T-cell (primary cell): ENCODE results near the gene DPP10. TPM values are rescaled to one million over a fixed set of nuclear protein-coding genes. Genes with fewer than 3 reads are reported as not detected.

Experiments
- ATAC-seq, 4 experiments: fragments of 200-7000 bp in 3 of 4; fragments of 150-1000 bp in 1 of 4; cut with Tn5 transposase; replicated peaks in 1 of 4; 1 replicate in 3 of 4; 2 replicates in 1 of 4; pipeline ENCODE4 v1.10.0; 2021; ENCODE audit warnings: moderate library complexity in 3 of 4, mild to moderate bottlenecking in 2 of 4, moderate number of reproducible peaks in 1 of 4
- CTCF ChIA-PET, 2 donors: fragments of 300-600 bp; sonication (Branson Sonifier 250); formaldehyde crosslinking; loops; one replicate each; lab custom pipeline; 2022; ENCODE audit warnings: antibody characterized with exemption in 2 of 2; lab: Charles Lee
- POLR2A ChIA-PET, 2 donors: fragments of 300-600 bp; sonication (Branson Sonifier 250); formaldehyde crosslinking; loops; one replicate each; lab custom pipeline; 2022; ENCODE audit warnings: antibody characterized with exemption in 2 of 2; lab: Charles Lee
- DNase-seq, 35 experiments: peaks; one replicate each; pipeline versions ENCODE4 v3.0.0 to v3.0.0-alpha.2; 2013 to 2023
- H3K27ac ChIP-seq: one replicate; pipeline ENCODE4 v1.5.1; 2013; ENCODE audit warnings: low read length
- H3K27me3 ChIP-seq, 2 experiments: replicated peaks in 1 of 2; 1 replicate in 1 of 2; 2 replicates in 1 of 2; pipeline versions ENCODE4 v1.6.1 to v1.7.0; 2013; ENCODE audit warnings: low read length in 1 of 2, mixed read lengths in 1 of 2; ENCODE audit not compliant: control insufficient read depth in 2 of 2, insufficient read depth in 2 of 2; ENCODE audit errors: extremely low read depth in 1 of 2
- H3K36me3 ChIP-seq, 2 donors: 1 replicate in 1 of 2; 2 replicates in 1 of 2; pipeline versions ENCODE4 v1.6.1 to v1.7.0; 2013; ENCODE audit warnings: low read length in 1 of 2; ENCODE audit not compliant: control insufficient read depth in 2 of 2, insufficient read depth in 1 of 2; ENCODE audit errors: extremely low read depth in 1 of 2
- H3K4me1 ChIP-seq, 2 experiments: 1 replicate in 1 of 2; 2 replicates in 1 of 2; pipeline versions ENCODE4 v1.6.1 to v1.7.0; 2013; ENCODE audit warnings: low read length in 2 of 2, mixed read lengths in 1 of 2; ENCODE audit not compliant: insufficient read depth in 2 of 2, control insufficient read depth in 1 of 2; ENCODE audit errors: extremely low read depth in 1 of 2
- H3K4me3 ChIP-seq, 2 donors: 1 replicate in 1 of 2; 2 replicates in 1 of 2; pipeline versions ENCODE4 v1.5.1 to v1.7.0; 2013; ENCODE audit warnings: mild to moderate bottlenecking in 2 of 2, low read length in 1 of 2, moderate library complexity in 1 of 2; ENCODE audit not compliant: control insufficient read depth in 1 of 2; ENCODE audit errors: extremely low read depth in 1 of 2
- H3K9me3 ChIP-seq: 2 replicates; pipeline ENCODE4 v1.7.0; 2013
- H3K27ac Mint-ChIP-seq, 2 donors: one replicate each; pipeline ENCODE4 v1.8.0; 2020 to 2021; ENCODE audit warnings: mild to moderate bottlenecking in 2 of 2, mixed read lengths in 2 of 2
- H3K27me3 Mint-ChIP-seq, 2 donors: one replicate each; pipeline ENCODE4 v1.8.0; 2021 to 2022; ENCODE audit warnings: mixed read lengths in 2 of 2
- H3K36me3 Mint-ChIP-seq: one replicate; pipeline ENCODE4 v1.8.0; 2021; ENCODE audit warnings: mixed read lengths
- H3K4me1 Mint-ChIP-seq, 3 donors: one replicate each; pipeline ENCODE4 v1.8.0; 2020 to 2022; ENCODE audit warnings: mixed read lengths in 3 of 3, mild to moderate bottlenecking in 1 of 3
- H3K4me3 Mint-ChIP-seq, 3 donors: one replicate each; pipeline ENCODE4 v1.8.0; 2020 to 2022; ENCODE audit warnings: mild to moderate bottlenecking in 3 of 3, mixed read lengths in 3 of 3, moderate library complexity in 3 of 3
- H3K9me3 Mint-ChIP-seq, 3 donors: one replicate each; pipeline ENCODE4 v1.8.0; 2020 to 2022; ENCODE audit warnings: mixed read lengths in 3 of 3
- WGBS: methylation state at CpG from one replicate; pipeline ENCODE4 v1.1.5; 2013; ENCODE audit warnings: missing lambda C conversion rate; ENCODE audit not compliant: insufficient coverage; 5-methylcytosine and 5-hydroxymethylcytosine counted together
- total RNA-seq, 35 experiments: library from RNA in 6 of 35; stranded (reverse) in 6 of 35; fragments of 120-200 nt in 1 of 35; gene quantifications; one replicate each; pipeline versions ENCODE4 v1.2.1 to v1.2.4 and lab custom pipeline; 2013 to 2026

DPP10 gene
- total RNA-seq, 5 donors from 2014 or later (not counting 1 experiment from before 2014, with no cell fraction given): not detected

- Histone ChIP-seq H3K9me3 (no peaks in the 10 kb centered on the region), H3K27ac (no peak overlapping the region), H3K4me1 (no peaks in the 10 kb centered on the region), H3K36me3 (no peaks in the 10 kb centered on the region), H3K4me3 (no peak overlapping the region), H3K27me3 (no peaks in the 10 kb centered on the region)
- CTCF ChIA-PET: no interaction called here
- Mint-ChIP-seq H3K27me3 (no peaks in the 10 kb centered on the region), H3K4me3 (no peak overlapping the region), H3K9me3 (no peaks in the 10 kb centered on the region), H3K27ac (no peak overlapping the region), H3K36me3 (no peaks in the 10 kb centered on the region), H3K4me1 (no peaks in the 10 kb centered on the region)
- no CpG with 5 or more reads among the region's 1 CpG for WGBS
- DNase-seq: no peak
- ATAC-seq: no peak
- POLR2A ChIA-PET: no interaction called here
Measured at GRCh38 chr2:114495046-114495445, 52.6 kb downstream of the DPP10 start.

GRCh38 chr2:114496959-114497358 is 54.5 kb downstream of the DPP10 start:
- H3K9me3 Mint-ChIP-seq: no peaks in the 10 kb centered on the region
- WGBS: no CpG with 5 or more reads among the region's 12 CpGs
- Histone ChIP-seq H3K36me3 (no peaks in the 10 kb centered on the region), H3K27ac (no peak overlapping the region), H3K4me1 (no peaks in the 10 kb centered on the region), H3K27me3 (no peaks in the 10 kb centered on the region), H3K9me3 (no peaks in the 10 kb centered on the region), H3K4me3 (no peak overlapping the region)
- DNase-seq (no peak), ATAC-seq (no peak)
- H3K27ac Mint-ChIP-seq: no peak overlapping the region
- H3K27me3 Mint-ChIP-seq: no peaks in the 10 kb centered on the region
- H3K4me3 Mint-ChIP-seq: no peak overlapping the region
- no peaks in the 10 kb centered on the region for H3K4me1 Mint-ChIP-seq
- no peaks in the 10 kb centered on the region for H3K36me3 Mint-ChIP-seq
- ChIA-PET CTCF (no interaction called here), POLR2A (no interaction called here)

DNA sequence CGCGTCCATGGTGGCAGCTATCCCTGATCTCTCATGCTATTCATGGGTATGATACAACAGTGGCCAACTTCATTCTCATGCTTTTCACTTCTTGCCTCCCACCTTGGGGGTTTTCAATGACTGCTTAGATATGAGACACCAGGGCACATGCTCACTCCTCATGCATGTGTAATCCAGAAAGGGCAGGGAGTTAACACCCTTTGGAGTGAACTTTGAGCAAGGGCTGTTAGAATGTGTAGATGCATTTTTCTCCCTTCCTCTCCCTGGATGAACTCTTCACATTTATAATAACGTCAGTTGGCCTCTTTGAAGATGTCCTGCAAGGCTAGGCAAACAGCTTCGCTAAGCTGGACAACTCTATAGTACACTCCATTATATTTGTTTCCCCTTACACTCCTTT is 56.7 kb downstream of the DPP10 start:
- Mint-ChIP-seq H3K36me3 (no peaks in the 10 kb centered on the region), H3K27ac (no peak overlapping the region), H3K4me1 (no peaks in the 10 kb centered on the region), H3K27me3 (no peaks in the 10 kb centered on the region), H3K4me3 (no peak overlapping the region), H3K9me3 (no peaks in the 10 kb centered on the region)
- Histone ChIP-seq H3K9me3 (no peaks in the 10 kb centered on the region), H3K4me3 (no peak overlapping the region), H3K27me3 (no peaks in the 10 kb centered on the region), H3K27ac (no peak overlapping the region), H3K4me1 (no peaks in the 10 kb centered on the region), H3K36me3 (no peaks in the 10 kb centered on the region)
- DNase-seq (no peak), ATAC-seq (no peak)
- POLR2A ChIA-PET: no interaction called here
- WGBS: 42% methylated on average over 2 of the region's 4 CpGs
- CTCF ChIA-PET: no interaction called here

- Histone ChIP-seq H3K36me3 (no peaks in the 10 kb centered on the region), H3K27me3 (peaks cover 0 to 2% of the 10 kb centered on the region in 2 experiments), H3K4me1 (no peaks in the 10 kb centered on the region), H3K27ac (no peak overlapping the region), H3K9me3 (no peaks in the 10 kb centered on the region), H3K4me3 (no peak overlapping the region)
- Mint-ChIP-seq H3K9me3 (no peaks in the 10 kb centered on the region), H3K27me3 (peaks cover 4 to 7% of the 10 kb centered on the region in 2 donors), H3K36me3 (no peaks in the 10 kb centered on the region), H3K4me1 (no peaks in the 10 kb centered on the region), H3K27ac (no peak overlapping the region), H3K4me3 (no peak overlapping the region)
- ChIA-PET POLR2A (no interaction called here), CTCF (no interaction called here)
- DNase-seq: no peak
- no peak for ATAC-seq
Measured at GRCh38 chr2:114507744-114508143, 65.3 kb downstream of the DPP10 start.

DNA sequence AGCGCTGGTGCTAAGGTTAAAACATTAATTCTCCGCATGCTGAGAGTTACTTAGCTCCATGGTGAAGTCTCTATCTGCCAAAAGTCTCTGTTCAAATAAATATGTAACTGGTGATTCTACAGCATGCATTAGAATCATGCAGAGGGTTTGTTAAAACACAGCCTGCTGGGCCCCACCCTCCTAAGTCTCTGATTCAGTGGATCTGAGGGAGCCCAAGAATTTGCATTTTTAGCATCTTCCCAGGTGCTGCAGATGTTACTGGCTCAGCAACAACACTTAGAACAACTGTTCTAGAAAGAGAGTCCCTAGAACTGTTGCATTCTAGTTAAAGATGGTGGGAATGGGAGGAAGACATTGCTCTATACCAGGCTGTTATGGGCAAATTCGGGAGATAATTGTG is 73.4 kb downstream of the DPP10 start:
- Histone ChIP-seq H3K36me3 (no peaks in the 10 kb centered on the region), H3K27me3 (no peaks in the 10 kb centered on the region), H3K4me1 (no peaks in the 10 kb centered on the region), H3K27ac (no peak overlapping the region), H3K9me3 (no peaks in the 10 kb centered on the region), H3K4me3 (no peak overlapping the region)
- CTCF ChIA-PET: no interaction called here
- Mint-ChIP-seq H3K27ac (no peak overlapping the region), H3K27me3 (peaks cover 2 to 4% of the 10 kb centered on the region in 2 donors), H3K36me3 (no peaks in the 10 kb centered on the region), H3K9me3 (peaks cover 0 to 6% (median 0%) of the 10 kb centered on the region in 3 donors), H3K4me3 (no peak overlapping the region), H3K4me1 (no peaks in the 10 kb centered on the region)
- no peak for ATAC-seq
- no CpG with 5 or more reads among the region's 3 CpGs for WGBS
- POLR2A ChIA-PET: interaction anchor here in 1 of 2 donors (0.6 kb wide), 1 partner anchor 295 kb away, joined by 3 read pairs; no protein-coding TSS in a partner anchor
- DNase-seq: no peak

DNA sequence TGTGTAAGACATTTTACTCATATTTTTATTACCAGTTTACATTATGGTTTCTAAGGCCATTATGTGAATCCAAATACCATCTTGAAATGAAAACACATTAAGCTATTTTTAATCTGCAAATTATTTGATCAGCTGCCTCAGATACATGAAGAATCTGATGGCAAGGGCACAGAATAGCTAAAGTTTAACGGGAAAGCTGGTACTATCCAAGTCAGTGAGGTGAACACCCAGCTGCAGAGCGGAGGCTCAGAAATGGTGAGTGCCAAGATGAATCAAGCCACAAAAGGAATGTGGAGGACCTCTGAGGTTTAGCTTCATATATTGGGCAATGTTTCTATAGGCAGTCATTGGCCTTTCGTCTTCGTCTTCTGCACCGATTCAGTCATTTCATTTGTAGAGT is 75.1 kb downstream of the DPP10 start:
- H3K27ac ChIP-seq: no peak overlapping the region
- no peaks in the 10 kb centered on the region for H3K4me1 Mint-ChIP-seq
- no peak overlapping the region for H3K27ac Mint-ChIP-seq
- ChIA-PET POLR2A (no interaction called here), CTCF (interaction anchor here (0.6 to 0.7 kb wide), 2 partner anchors 352 to 445 kb away, joined by 4 to 7 read pairs; no protein-coding TSS in a partner anchor)
- ATAC-seq: no peak
- H3K9me3 Mint-ChIP-seq: peaks cover 0 to 6% (median 0%) of the 10 kb centered on the region in 3 donors
- peaks cover 2 to 4% of the 10 kb centered on the region in 2 donors for H3K27me3 Mint-ChIP-seq
- H3K4me1 ChIP-seq: no peaks in the 10 kb centered on the region
- no peaks in the 10 kb centered on the region for H3K36me3 ChIP-seq
- WGBS: 63% methylated on average over 1 of the region's 5 CpGs
- no peaks in the 10 kb centered on the region for H3K9me3 ChIP-seq
- H3K4me3 Mint-ChIP-seq: no peak overlapping the region
- H3K36me3 Mint-ChIP-seq: no peaks in the 10 kb centered on the region
- no peak overlapping the region for H3K4me3 ChIP-seq
- H3K27me3 ChIP-seq: no peaks in the 10 kb centered on the region
- no peak for DNase-seq

GRCh38 chr2:114518738-114519137 is 76.3 kb downstream of the DPP10 start:
- Histone ChIP-seq H3K4me1 (no peaks in the 10 kb centered on the region), H3K27ac (no peak overlapping the region), H3K9me3 (no peaks in the 10 kb centered on the region), H3K36me3 (no peaks in the 10 kb centered on the region), H3K27me3 (no peaks in the 10 kb centered on the region), H3K4me3 (no peak overlapping the region)
- H3K27ac Mint-ChIP-seq: no peak overlapping the region
- ATAC-seq (no peak), DNase-seq (no peak)
- H3K4me1 Mint-ChIP-seq: no peaks in the 10 kb centered on the region
- CTCF ChIA-PET: no interaction called here
- POLR2A ChIA-PET: no interaction called here
- H3K9me3 Mint-ChIP-seq: peaks cover 0 to 6% (median 0%) of the 10 kb centered on the region in 3 donors
- 100% methylated on average over 1 of the region's 5 CpGs for WGBS
- peaks cover 2 to 4% of the 10 kb centered on the region in 2 donors for H3K27me3 Mint-ChIP-seq
- no peak overlapping the region for H3K4me3 Mint-ChIP-seq
- no peaks in the 10 kb centered on the region for H3K36me3 Mint-ChIP-seq
